K562 treated with DMSO at 1 percent for 48 hours (cell line): Measurements from ENCODE around the gene PRR16. TPM values are rescaled to one million over a fixed set of nuclear protein-coding genes. Genes with fewer than 3 reads are reported as not detected.

Experiments
- total RNA-seq: library from RNA; unstranded; fragments of 300-600 nt; gene quantifications from 2 replicates; pipeline ENCODE4 v1.2.3, GENCODE V29; 2022; ENCODE audit warnings: low replicate concordance; ENCODE audit errors: extremely low read depth

The PRR16 gene
- total RNA-seq: not detected in 2 replicates

DNA sequence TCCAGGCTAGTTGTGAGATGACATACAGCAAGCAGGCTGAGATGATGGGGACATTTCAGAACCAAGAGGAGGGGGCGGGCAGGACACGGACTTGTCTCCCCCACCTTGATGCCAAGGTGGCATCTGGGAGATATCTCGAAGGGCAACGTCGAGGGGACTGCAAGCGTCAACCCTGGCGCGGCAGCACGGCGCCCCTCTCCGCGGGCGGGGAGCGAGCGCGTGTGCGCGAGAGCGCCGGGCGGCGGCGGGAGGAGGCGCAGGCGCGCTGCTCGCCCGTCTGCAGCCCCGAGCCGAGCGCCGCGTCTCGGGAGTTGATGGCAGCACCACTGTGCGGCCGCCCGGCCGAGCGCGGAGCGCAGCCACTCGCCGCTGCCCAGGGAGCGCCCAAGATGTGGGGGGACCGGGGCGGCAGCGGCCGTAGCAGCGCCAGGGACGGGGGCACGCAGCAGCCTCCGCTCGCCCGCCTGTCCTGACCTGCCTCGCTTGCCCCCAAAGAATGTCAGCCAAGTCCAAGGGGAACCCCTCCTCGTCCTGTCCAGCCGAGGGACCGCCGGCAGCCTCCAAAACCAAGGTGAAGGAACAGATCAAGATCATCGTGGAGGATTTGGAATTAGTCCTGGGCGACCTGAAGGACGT is at the start of gene PRR16:
PRR16 (plus strand) TSS at position 310 of the 636 bp plus-strand sequence.

